ENCODE data around the gene ADGRD2. TPM values are rescaled to one million over a fixed set of nuclear protein-coding genes. Genes with fewer than 3 reads are reported as not detected.
A peak's percentile ranks its signal among the peaks of the same experiment; 100 is the strongest.

The ADGRD2 gene
- total and polyA plus RNA-seq, 9 of the 15 experiments (the other 6 are each of a cell fraction or from before 2014, with no cell fraction given), result not detected

GRCh38 chr9:124505006-124505900 is 55.0 kb downstream of the ADGRD2 start:
- Histone ChIP-seq H3K9ac (ENCODE audit: insufficient read depth in 1 of 2, low read depth in 2 of 2, low read length in 2 of 2) (no peak overlapping the region), H4K20me1 (replicated peaks; ENCODE audit: control insufficient read depth, insufficient read depth, low read length) (0 out of 2 replicates have a peak, but pooled peaks cover 4% of the 10 kb centered on the region), H3K4me3 (no peak overlapping the region), H3K4me1 (replicated peaks in 1 of 2; ENCODE audit: control insufficient read depth in 2 of 2, insufficient read depth in 2 of 2, low read length in 2 of 2) (peaks cover 0 to 48% of the 10 kb centered on the region in 2 experiments; a peak in 4 of 5 replicates), H3K27ac (ENCODE audit: extremely low read depth, low read depth, low read length) (no peak overlapping the region), H2AFZ (ENCODE audit: low read depth, low read length) (no peak overlapping the region), H3K4me2 (ENCODE audit: insufficient read depth, low read length) (no peak overlapping the region), H3K79me2 (ENCODE audit: control insufficient read depth, insufficient read depth, low read length) (no peaks in the 10 kb centered on the region), H3K9me1 (ENCODE audit: control insufficient read depth, insufficient read depth, low read length) (no peaks in the 10 kb centered on the region), H3K9me3 (replicated peaks; ENCODE audit: control insufficient read depth, insufficient read depth, low read depth, low read length) (no peaks in the 10 kb centered on the region), H3K27me3 (ENCODE audit: control insufficient read depth in 2 of 2, insufficient read depth in 2 of 2, low read length in 2 of 2) (peaks cover 19 to 38% of the 10 kb centered on the region in 2 experiments; a peak in 3 of 5 replicates), H3K36me3 (ENCODE audit: control insufficient read depth, insufficient read depth, low read length) (no peaks in the 10 kb centered on the region)
- DNase-seq (ENCODE audit: extremely low read depth in 1 of 4, low spot score in 3 of 4), result no peak
- FAIRE-seq, result no peak
- no TSS peak for BruUV-seq (replicated peaks)
- ATAC-seq, result peak; percentile 29; the same call in 1 of the 3 replicates
- intact Hi-C loops (cut with micrococcal nuclease) (no loop called here), in situ Hi-C loops (cut with MboI) (no loop called here)
- POLR2A ChIA-PET, result interaction anchor here (0.6 to 0.7 kb wide), 4 partner anchors 11 to 174 kb away, joined by 3 to 4 read pairs (median 3); no protein-coding TSS in a partner anchor
- CTCF ChIA-PET (ENCODE audit: low intra/inter-chr PET ratio), result no interaction called here
- WGBS (ENCODE audit: insufficient coverage, low coverage, missing lambda C conversion rate), result 62% methylated on average over 30 of the region's 69 CpGs
- TF ChIP-seq ZNF398 (CRISPR knock-in tag; IDR thresholded peaks at IDR 0.05), result no peak
- no peak for TF ChIP-seq HEY1 (CRISPR knock-in tag; IDR thresholded peaks at IDR 0.05; ENCODE audit: borderline replicate concordance)
- TF ChIP-seq RBM14 (IDR thresholded peaks at IDR 0.05; ENCODE audit: borderline replicate concordance, insufficient read depth, low read depth, low read length), result 0 out of 2 replicates have a peak, but pooled peaks have one; percentile 60
- no peak for TF ChIP-seq ZBTB8A (IDR thresholded peaks at IDR 0.05; ENCODE audit: partially characterized antibody)
- TF ChIP-seq KLF10 (CRISPR knock-in tag; IDR thresholded peaks at IDR 0.05), result no peak
- TF ChIP-seq ZKSCAN3 (CRISPR knock-in tag; IDR thresholded peaks at IDR 0.05), result no peak
- TF ChIP-seq THAP12 (CRISPR knock-in tag; IDR thresholded peaks at IDR 0.05), result no peak
- TF ChIP-seq HDAC2 (IDR thresholded peaks at IDR 0.05), result no peak
- no peak for TF ChIP-seq ZNF77 (CRISPR knock-in tag; IDR thresholded peaks at IDR 0.05)
- no peak for TF ChIP-seq CC2D1A (IDR thresholded peaks at IDR 0.05)
- TF ChIP-seq CBFA2T2 (conservative IDR thresholded peaks at IDR 0.05), result no peak
- TF ChIP-seq MIER1 (IDR thresholded peaks at IDR 0.05; ENCODE audit: low read depth), result no peak
- TF ChIP-seq ARHGAP35 (IDR thresholded peaks at IDR 0.05; ENCODE audit: partially characterized antibody), result no peak
- TF ChIP-seq NCOR1 (IDR thresholded peaks at IDR 0.05), result no peak
- TF ChIP-seq SMARCA5 (IDR thresholded peaks at IDR 0.05), result no peak
- TF ChIP-seq ZNF274 (IDR thresholded peaks at IDR 0.05; ENCODE audit: borderline replicate concordance, low read depth, low read length), result no peak
- TF ChIP-seq BCOR (IDR thresholded peaks at IDR 0.05), result 0 out of 2 replicates have a peak, but pooled peaks have one; percentile 12
- TF ChIP-seq KHSRP (IDR thresholded peaks at IDR 0.05), result no peak
- peak; percentile 25; the same call in 1 of the 2 replicates for TF ChIP-seq EGR1 (conservative IDR thresholded peaks at IDR 0.05)
- TF ChIP-seq POU5F1 (IDR thresholded peaks at IDR 0.05; ENCODE audit: borderline replicate concordance, low read depth, low read length, partially characterized antibody), result no peak
- no peak for TF ChIP-seq TBP (optimal IDR thresholded peaks at IDR 0.05; ENCODE audit: low read depth, low read length)

Data from K562 (cell line).